Heart left ventricle (tissue), 13 donors: ENCODE results near the gene PDIK1L.

Experiments
- POLR2A ChIP-seq, 2 donors: fragments of 450-650 bp; IDR thresholded peaks; one replicate each; pipeline ENCODE4 v1.6.1; 2017; ENCODE audit warnings: antibody characterized with exemption in 2 of 2, mild to moderate bottlenecking in 2 of 2, moderate library complexity in 2 of 2
- TF ChIP-seq, protein P1 (sequence below), 12 donors: fragments of 200-600 bp; sonication (generic) in 4 of 12; IDR thresholded peaks; one replicate each; pipeline versions ENCODE4 v1.5.0 to v1.8.0; 2018 to 2022; ENCODE audit warnings: antibody characterized with exemption in 12 of 12, mild to moderate bottlenecking in 5 of 12
- donor health status: ischemic (EF 13 %, LVEDD 7.1; RV severe dilation, severe dysfunction).
- donor health status: DM: no; HTN: yes; CAD: no.
- donor health status: DM: no; HTN: no; CAD: no.
- donor health status: ischemic (EF 25% LVEDD 6.9; RV normal size, moderate dysfunction).
- donor health status: ischemic (EF 25% LVEDD 5.7; RV mildly dilated, moderate dysfunction).
- donor health status: ischemic (EF 35%, LVEDD 5.7; RV mildly dilated, moderate dysfunction).
- donor health status: nonischemic (EF 11% LVEDD 7.7; RV severe dilation, severe dysfunction).
- donor health status: DM: yes; HTN: yes; CAD: no.
- donor health status: PGD.
- donor health status: ischemic (EF 29% LVEDD 5.4; RV normal size, mild dysfunction).
- donor health status: nonischemic (EF 23%, LVEDD 6.1; RV moderate dilation, normal function).

GRCh38 chr1:26160527-26161414 lies 49.1 kb downstream of the PDIK1L start:
- TF ChIP-seq POLR2A (IDR thresholded peaks at IDR 0.05), result no peak
- TF ChIP-seq, protein P1, sequence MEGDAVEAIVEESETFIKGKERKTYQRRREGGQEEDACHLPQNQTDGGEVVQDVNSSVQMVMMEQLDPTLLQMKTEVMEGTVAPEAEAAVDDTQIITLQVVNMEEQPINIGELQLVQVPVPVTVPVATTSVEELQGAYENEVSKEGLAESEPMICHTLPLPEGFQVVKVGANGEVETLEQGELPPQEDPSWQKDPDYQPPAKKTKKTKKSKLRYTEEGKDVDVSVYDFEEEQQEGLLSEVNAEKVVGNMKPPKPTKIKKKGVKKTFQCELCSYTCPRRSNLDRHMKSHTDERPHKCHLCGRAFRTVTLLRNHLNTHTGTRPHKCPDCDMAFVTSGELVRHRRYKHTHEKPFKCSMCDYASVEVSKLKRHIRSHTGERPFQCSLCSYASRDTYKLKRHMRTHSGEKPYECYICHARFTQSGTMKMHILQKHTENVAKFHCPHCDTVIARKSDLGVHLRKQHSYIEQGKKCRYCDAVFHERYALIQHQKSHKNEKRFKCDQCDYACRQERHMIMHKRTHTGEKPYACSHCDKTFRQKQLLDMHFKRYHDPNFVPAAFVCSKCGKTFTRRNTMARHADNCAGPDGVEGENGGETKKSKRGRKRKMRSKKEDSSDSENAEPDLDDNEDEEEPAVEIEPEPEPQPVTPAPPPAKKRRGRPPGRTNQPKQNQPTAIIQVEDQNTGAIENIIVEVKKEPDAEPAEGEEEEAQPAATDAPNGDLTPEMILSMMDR (IDR thresholded peaks at IDR 0.05), result no peak
